Kidney (tissue), 14 donors: Measurements from ENCODE around the gene SLC25A48. TPM values are rescaled to one million over a fixed set of nuclear protein-coding genes. Genes with fewer than 3 reads are reported as not detected.
A peak's percentile ranks its signal among the peaks of the same experiment; 100 is the strongest.

Experiments used
- DNase-seq, 5 donors: peaks; one replicate each; pipeline ENCODE4 v3.0.0-alpha.2; 2013 to 2020
- FAIRE-seq: peaks from 2 replicates; lab custom pipeline; 2012; peaks lifted over from hg19 to GRCh38; lab: Jason Lieb, UNC
- H3K27ac ChIP-seq, 2 donors: one replicate each; pipeline ENCODE4 v1.7.0; 2013; ENCODE audit warnings: low read depth in 2 of 2, low read length in 2 of 2, inconsistent platforms in 1 of 2
- H3K27me3 ChIP-seq: one replicate; pipeline ENCODE4 v1.7.1; 2013; ENCODE audit warnings: low read length, inconsistent platforms; ENCODE audit not compliant: control insufficient read depth, insufficient read depth
- H3K36me3 ChIP-seq, 3 donors: one replicate each; pipeline versions ENCODE4 v1.7.0 to v1.7.1; 2013; ENCODE audit warnings: low read length in 3 of 3, control low read depth in 1 of 3, inconsistent platforms in 1 of 3; ENCODE audit not compliant: insufficient read depth in 3 of 3, control insufficient read depth in 2 of 3
- H3K4me1 ChIP-seq, 3 donors: one replicate each; pipeline versions ENCODE4 v1.7.0 to v1.7.1; 2013; ENCODE audit warnings: low read length in 3 of 3, inconsistent platforms in 1 of 3, low read depth in 1 of 3; ENCODE audit not compliant: control insufficient read depth in 2 of 3, insufficient read depth in 2 of 3
- H3K4me3 ChIP-seq, 3 donors: one replicate each; pipeline versions ENCODE4 v1.7.0 to v1.8.1; 2013; ENCODE audit warnings: low read length in 3 of 3, control low read depth in 1 of 3, inconsistent platforms in 1 of 3
- H3K9ac ChIP-seq, 3 donors: one replicate each; pipeline versions ENCODE4 v1.7.0 to v1.7.1; 2013; ENCODE audit warnings: low read length in 3 of 3, control low read depth in 1 of 3, inconsistent platforms in 1 of 3
- H3K9me3 ChIP-seq, 3 donors: one replicate each; pipeline versions ENCODE4 v1.7.0 to v1.7.1; 2013; ENCODE audit warnings: low read length in 3 of 3, control low read depth in 1 of 3, inconsistent platforms in 1 of 3; ENCODE audit not compliant: control insufficient read depth in 2 of 3, insufficient read depth in 1 of 3
- intact Hi-C: fragments of 100-400 bp; cut with DNase I; formaldehyde crosslinking; loops from one replicate; pipeline ENCODE4 v1.11.1; 2022
- polyA plus RNA-seq: library from polyadenylated mRNA; stranded (reverse); fragments of 350-450 nt; fragmentation: Illumina TruSeq; extraction: RNeasy Lipid Tissue Mini Kit (QIAGEN cat#74804); gene quantifications from one replicate; pipeline ENCODE4 v1.2.3, GENCODE V29; 2014; ENCODE audit warnings: low read depth, low replicate concordance; ENCODE audit not compliant: insufficient read depth
- total RNA-seq: library from RNA; stranded (reverse); fragmentation: NEBNext Ultra II Directional; extraction: Animal tissue kit (Norgen Biotek cat#: 25700); gene quantifications from one replicate; pipeline ENCODE4 v1.2.1, GENCODE V29; 2021
- TF ChIP-seq, protein P1 (sequence below): IDR thresholded peaks from 3 replicates; pipeline ENCODE4 v1.5.1; 2012; ENCODE audit warnings: mild to moderate bottlenecking, moderate library complexity, borderline replicate concordance; ENCODE audit not compliant: insufficient read depth; ENCODE audit errors: extremely low read depth
- donor health status: control.
- donor health status: control.
- donor health status: control.
- donor health status: control.
- donor health status: control.
- donor health status: DM: yes; HTN: yes; CAD: no.
- donor health status: Normal renal cell carcinoma (clear cell type).

Gene SLC25A48
- total and polyA plus RNA-seq, 2 donors from 2014 or later, result 1.7 to 10.4 TPM

DNA sequence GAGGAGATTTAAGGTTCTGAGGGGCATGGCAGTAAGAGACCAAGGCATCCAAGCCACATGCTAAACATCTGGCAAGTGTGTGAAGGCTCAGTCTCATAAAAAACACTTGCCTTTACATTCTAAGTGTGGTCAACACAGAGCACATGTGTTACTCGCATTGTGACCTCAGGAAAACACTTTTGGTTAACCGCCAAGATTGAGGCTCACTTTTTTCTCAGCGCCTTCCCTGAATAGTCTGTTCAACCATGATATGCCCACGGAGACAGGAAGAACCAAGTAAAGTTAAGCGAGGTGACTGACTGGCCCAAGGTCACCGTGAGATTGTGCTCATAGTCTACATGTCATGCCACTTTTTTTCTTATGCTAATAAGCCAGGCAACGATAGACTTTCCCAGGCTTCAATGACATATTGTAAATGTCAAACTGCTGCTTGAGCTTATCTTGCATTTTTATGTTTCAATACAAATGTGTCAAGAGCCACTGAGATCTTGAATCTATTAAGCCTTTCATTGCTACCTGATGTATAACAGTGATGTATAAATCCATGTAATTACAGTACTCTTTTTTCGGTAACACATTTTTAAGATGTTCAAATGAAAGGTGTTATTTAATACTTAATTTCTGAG lies 82.3 kb downstream of the SLC25A48 start:
- no peak for FAIRE-seq
- peak in 1 of 5 donors; percentile 11 for DNase-seq
- no peak overlapping the region for H3K4me3 ChIP-seq
- no peaks in the 10 kb centered on the region for H3K27me3 ChIP-seq
- no peak overlapping the region for H3K27ac ChIP-seq
- H3K4me1 ChIP-seq, result no peaks in the 10 kb centered on the region
- H3K9me3 ChIP-seq, result no peaks in the 10 kb centered on the region
- no peak overlapping the region for H3K9ac ChIP-seq
- intact Hi-C loops, result no loop called here
- H3K36me3 ChIP-seq, result no peaks in the 10 kb centered on the region
- TF ChIP-seq, protein P1, sequence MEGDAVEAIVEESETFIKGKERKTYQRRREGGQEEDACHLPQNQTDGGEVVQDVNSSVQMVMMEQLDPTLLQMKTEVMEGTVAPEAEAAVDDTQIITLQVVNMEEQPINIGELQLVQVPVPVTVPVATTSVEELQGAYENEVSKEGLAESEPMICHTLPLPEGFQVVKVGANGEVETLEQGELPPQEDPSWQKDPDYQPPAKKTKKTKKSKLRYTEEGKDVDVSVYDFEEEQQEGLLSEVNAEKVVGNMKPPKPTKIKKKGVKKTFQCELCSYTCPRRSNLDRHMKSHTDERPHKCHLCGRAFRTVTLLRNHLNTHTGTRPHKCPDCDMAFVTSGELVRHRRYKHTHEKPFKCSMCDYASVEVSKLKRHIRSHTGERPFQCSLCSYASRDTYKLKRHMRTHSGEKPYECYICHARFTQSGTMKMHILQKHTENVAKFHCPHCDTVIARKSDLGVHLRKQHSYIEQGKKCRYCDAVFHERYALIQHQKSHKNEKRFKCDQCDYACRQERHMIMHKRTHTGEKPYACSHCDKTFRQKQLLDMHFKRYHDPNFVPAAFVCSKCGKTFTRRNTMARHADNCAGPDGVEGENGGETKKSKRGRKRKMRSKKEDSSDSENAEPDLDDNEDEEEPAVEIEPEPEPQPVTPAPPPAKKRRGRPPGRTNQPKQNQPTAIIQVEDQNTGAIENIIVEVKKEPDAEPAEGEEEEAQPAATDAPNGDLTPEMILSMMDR, result no peak

DNA sequence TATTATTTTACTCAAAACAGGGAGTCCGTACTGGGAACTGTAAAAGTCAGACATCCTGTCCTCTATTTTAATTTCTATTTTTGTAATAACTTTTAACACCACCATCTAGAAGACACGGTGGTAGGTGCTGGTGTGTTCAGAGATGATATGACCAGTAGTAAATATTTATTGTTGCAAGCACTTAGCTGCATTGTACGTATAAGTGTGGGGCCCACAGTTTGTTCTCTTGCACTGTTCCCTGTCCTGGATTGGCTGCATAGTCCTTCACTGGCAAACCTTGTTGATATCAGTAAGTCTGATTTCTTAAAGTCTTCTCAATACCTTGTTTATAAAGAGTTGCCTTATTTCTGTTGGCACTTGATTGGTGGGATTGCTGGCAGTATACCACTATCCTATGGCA lies 85.7 kb downstream of the SLC25A48 start:
- H3K4me1 ChIP-seq, result no peaks in the 10 kb centered on the region

DNA sequence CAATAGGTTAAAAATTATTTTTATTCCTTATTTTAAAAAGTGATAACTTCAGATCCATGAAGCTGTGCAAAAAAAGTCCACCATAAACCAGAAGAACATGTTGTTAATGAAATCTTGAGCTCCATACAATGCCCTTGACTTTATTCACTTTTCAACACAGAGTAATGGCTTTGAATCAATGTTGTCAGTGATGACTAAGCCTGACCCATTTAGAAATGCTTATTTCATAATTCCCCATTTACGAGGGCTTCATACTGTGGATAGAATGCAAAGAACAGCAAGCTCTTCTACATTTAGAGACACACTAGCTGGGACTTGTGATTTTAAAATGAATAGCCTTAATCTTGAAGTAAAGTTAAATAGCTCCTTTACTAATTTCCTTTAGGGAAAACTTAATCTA lies 86.9 kb downstream of the SLC25A48 start:
- no peak for FAIRE-seq
- intact Hi-C loops, result no loop called here
- Histone ChIP-seq H3K9ac (no peak overlapping the region), H3K9me3 (no peaks in the 10 kb centered on the region), H3K4me3 (no peak overlapping the region), H3K27ac (no peak overlapping the region), H3K36me3 (no peaks in the 10 kb centered on the region), H3K4me1 (no peaks in the 10 kb centered on the region), H3K27me3 (peaks cover 2% of the 10 kb centered on the region)
- DNase-seq, result no peak
- TF ChIP-seq, protein P1, result no peak

More for the DNA sequence above, 85.7 kb downstream of the SLC25A48 start:
- no peak for FAIRE-seq
- TF ChIP-seq, protein P1, result no peak
- Histone ChIP-seq H3K27ac (no peak overlapping the region), H3K27me3 (no peaks in the 10 kb centered on the region), H3K9me3 (no peaks in the 10 kb centered on the region), H3K9ac (no peak overlapping the region), H3K36me3 (no peaks in the 10 kb centered on the region), H3K4me3 (no peak overlapping the region)
- intact Hi-C loops, result no loop called here
- DNase-seq, result no peak
